Activated naive CD8-positive, alpha-beta T cell treated with anti-CD3 and anti-CD28 coated beads, Interleukin-2, amount 50 U/mL, for 16 hours (primary cell): ENCODE results near the gene MOB2.
"Not testable (repeated sequence)": the region's sequence is repeated elsewhere in the genome, so short reads cannot be mapped to it uniquely, and the experiment has no call there.

Experiments used
- DNase-seq: peaks from one replicate; pipeline ENCODE4 v3.0.0-alpha.2; 2020; ENCODE audit warnings: low read depth, low spot score

Gene MOB2

GRCh38 chr11:1442807-1443366 lies 43.7 kb downstream of the MOB2 start:
- no peak for DNase-seq

- no peak for DNase-seq
Measured at GRCh38 chr11:1442163-1442562, 44.4 kb downstream of the MOB2 start.

- no peak for DNase-seq
Measured at GRCh38 chr11:1440496-1440895, 46.1 kb downstream of the MOB2 start.

- no peak for DNase-seq
Measured at GRCh38 chr11:1440066-1440465, 46.5 kb downstream of the MOB2 start.

- DNase-seq = no peak
Measured at GRCh38 chr11:1439341-1439740, 47.2 kb downstream of the MOB2 start.

GRCh38 chr11:1438967-1439330 lies 47.6 kb downstream of the MOB2 start:
- DNase-seq = no peak

- no peak for DNase-seq
Measured at GRCh38 chr11:1438261-1438966, 48.2 kb downstream of the MOB2 start.

- no peak for DNase-seq
Measured at GRCh38 chr11:1437500-1437899, 49.1 kb downstream of the MOB2 start.

- DNase-seq = no peak
Measured at GRCh38 chr11:1436468-1437039, 50.0 kb downstream of the MOB2 start.

- DNase-seq = no peak
Measured at GRCh38 chr11:1435820-1436467, 50.6 kb downstream of the MOB2 start.

- not testable (repeated sequence) for DNase-seq
Measured at GRCh38 chr11:1435479-1435819, 51.1 kb downstream of the MOB2 start.

GRCh38 chr11:1433977-1434640 lies 52.5 kb downstream of the MOB2 start:
- DNase-seq = no peak

GRCh38 chr11:1433568-1433967 lies 53.0 kb downstream of the MOB2 start:
- DNase-seq = no peak

GRCh38 chr11:1428762-1429316 lies 57.7 kb downstream of the MOB2 start:
- DNase-seq = no peak

GRCh38 chr11:1425439-1425838 lies 61.1 kb downstream of the MOB2 start:
- DNase-seq = no peak

GRCh38 chr11:1425006-1425405 lies 61.6 kb downstream of the MOB2 start:
- no peak for DNase-seq

- DNase-seq = not testable (repeated sequence)
Measured at GRCh38 chr11:1423406-1423805, 63.2 kb downstream of the MOB2 start.

GRCh38 chr11:1422981-1423380 lies 63.6 kb downstream of the MOB2 start:
- DNase-seq = no peak

- DNase-seq = no peak
Measured at GRCh38 chr11:1422481-1422880, 64.1 kb downstream of the MOB2 start.

GRCh38 chr11:1421291-1421690 lies 65.3 kb downstream of the MOB2 start:
- DNase-seq = no peak

- no peak for DNase-seq
Measured at GRCh38 chr11:1419811-1420210, 66.8 kb downstream of the MOB2 start.
